GM21390 (cell line): ENCODE results near the gene SUPT3H.
A peak's percentile ranks its signal among the peaks of the same experiment; 100 is the strongest.
"Not testable (repeated sequence)": the region's sequence is repeated elsewhere in the genome, so short reads cannot be mapped to it uniquely, and the experiment has no call there.

Source experiments
- ATAC-seq: cut with Tn5 transposase; IDR thresholded peaks from one replicate; pipeline ENCODE4 v1.9.1; 2021; ENCODE audit not compliant: unreplicated experiment

SUPT3H gene

DNA sequence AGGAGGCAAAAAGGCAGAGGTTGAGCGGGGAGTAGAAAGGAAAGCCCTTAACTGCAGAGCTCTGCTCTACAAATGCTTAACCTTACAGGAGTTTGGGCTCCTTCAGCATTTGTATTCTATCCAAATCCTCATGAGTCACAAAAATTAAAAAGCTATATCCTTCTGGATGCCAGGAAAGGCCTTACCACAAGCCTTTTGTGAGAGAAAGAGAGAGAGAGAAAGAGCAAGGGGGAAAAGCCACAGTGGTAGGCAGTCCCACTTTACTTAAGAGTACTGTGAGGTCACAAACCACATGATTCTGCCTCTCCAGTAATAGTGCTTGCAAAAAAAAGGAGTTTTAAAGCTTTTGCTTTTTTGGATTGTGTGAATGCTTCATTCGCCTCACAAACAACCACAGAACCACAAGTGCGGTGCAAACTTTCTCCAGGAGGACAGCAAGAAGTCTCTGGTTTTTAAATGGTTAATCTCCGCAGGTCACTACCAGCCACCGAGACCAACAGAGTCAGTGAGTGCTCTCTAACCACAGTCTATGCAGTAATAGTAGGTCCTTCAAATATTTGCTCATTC, 49.7 kb downstream of the SUPT3H start, which contains the start of gene RUNX2:
Gene RUNX2 (plus strand): TSS at position 375 of the 567 bp plus-strand sequence. CDS start 397 bp downstream, outside the sequence.
- ATAC-seq = no peak

DNA sequence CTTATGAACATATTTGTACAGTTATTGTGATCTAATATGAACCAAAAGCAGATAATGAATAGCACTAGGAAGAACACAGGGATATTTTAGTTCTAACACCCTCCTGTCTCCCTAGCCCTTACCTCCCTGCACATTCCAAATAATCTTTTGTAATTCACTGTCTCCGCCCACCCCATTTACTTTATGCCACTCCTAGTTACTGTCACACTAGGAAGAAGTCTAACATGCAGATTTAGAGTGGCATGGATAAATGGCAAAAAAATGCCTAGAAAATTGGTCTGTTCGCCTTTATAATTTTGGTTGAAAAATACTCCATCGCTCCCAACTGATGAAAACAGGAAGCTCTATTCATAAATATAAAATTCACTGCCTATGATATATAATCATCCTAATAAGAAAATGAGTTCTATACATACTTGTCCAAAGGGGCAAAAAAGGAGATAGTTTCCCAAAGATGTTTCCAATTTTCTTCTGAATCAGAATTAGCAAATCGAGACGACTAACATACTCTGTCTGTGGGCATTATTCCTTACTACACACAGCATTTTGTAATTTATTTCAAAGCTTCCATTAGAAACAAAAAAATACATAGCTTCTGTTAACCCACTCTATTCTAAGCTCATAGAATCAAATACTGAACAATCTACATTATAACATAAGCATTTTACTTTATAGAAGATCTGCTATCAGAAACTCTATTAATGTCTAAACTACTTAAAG, 50.9 kb downstream of the SUPT3H start:
- no peak for ATAC-seq

GRCh38 chr6:45323656-45324224, 54.0 kb downstream of the SUPT3H start:
- ATAC-seq = no peak

DNA sequence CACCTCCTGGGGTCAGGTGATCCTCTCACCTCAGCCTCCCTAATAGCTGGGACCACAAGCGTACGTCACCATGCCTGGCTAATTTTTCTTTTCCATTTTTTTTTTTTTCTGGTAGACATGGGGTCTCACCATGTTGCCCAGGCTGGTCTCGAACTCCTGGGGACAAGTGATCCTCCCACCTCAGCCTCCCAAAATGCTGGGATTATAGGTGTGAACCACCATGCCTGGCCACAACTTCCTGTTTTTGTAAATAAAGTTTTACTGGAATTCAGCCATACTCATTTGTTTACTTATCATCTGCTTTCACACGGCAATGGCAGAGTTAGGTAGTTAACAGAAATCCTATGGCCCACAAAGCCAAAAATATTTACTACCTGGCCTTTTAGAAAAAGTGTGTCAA, 57.4 kb downstream of the SUPT3H start:
- ATAC-seq = no peak

GRCh38 chr6:45314146-45314545, 63.6 kb downstream of the SUPT3H start:
- no peak for ATAC-seq

GRCh38 chr6:45310118-45310788, 67.5 kb downstream of the SUPT3H start:
- ATAC-seq = no peak

GRCh38 chr6:45305546-45305945, 72.2 kb downstream of the SUPT3H start:
- ATAC-seq = no peak

DNA sequence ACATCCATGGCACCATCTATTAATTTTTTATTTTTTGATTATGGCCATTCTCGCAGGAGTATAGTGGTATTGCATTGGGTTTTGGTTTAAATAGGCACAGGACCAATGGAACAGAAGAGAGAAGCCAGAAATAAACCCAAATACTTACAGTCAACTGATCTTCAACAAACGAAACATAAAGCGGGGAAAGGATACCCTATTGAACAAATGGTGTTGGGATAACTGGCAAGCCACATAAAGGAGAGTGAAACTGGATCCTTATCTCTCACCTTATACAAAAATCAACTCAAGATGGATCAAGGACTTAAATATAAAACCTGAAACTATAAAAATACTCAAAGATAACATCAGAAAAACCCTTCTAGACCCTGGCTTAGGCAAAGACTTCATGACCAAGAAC, 74.9 kb downstream of the SUPT3H start:
- ATAC-seq = no peak

DNA sequence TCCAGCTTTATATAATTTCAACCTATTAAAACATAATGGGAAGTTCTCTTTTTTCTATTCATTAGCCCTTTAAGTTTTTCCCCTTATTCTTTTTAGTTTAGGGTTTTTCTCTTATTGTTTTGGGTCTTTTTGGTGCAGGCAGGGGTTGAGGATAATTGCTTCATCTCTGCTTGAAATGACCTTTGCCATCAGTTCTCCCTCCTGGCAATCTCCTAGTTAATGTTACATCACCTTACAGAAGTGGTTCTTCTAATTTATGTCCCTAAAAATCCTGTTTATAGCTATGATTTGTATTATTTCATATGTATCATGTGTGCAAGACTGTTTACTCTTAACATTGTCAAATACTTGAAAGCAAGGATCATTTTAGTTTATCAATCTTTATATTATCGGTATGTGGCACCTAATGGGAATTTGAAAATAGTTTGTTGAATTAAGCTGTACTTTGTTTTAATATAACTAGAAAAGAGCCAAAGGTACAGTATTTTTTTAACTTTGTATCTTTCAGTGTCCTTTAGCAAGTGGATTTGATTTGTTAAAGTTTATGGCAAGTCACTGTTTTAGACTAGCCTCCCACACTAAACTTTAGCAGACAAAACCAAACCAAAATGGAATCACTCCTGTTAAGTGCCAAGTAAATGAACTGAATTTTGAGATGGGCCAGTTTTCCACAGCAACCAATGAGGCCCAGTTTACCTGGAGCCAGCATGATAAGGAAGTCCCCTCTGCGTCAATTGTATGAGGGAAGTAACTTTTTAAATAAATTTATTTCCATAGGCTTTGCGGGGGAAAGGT, 76.2 kb downstream of the SUPT3H start:
- ATAC-seq = no peak

DNA sequence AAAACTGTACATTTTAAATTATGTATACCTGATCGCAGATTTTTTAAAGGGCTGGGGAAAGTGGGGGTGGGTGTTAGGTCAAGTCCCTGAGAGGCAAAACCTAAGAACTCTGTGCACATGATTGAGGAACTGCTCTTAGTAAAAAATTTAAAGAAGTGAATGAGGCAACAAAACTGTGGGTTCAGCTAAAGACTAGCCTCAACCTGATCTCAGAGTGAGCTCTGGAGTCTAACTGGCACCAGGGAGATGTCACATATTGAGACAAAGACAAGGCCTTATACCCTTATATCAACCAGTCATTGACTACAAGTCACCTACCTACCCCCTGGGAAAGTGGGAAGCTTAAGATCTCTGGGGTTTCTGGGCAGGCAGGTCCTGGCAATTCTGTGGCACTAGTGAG, 77.0 kb downstream of the SUPT3H start:
- no peak for ATAC-seq

DNA sequence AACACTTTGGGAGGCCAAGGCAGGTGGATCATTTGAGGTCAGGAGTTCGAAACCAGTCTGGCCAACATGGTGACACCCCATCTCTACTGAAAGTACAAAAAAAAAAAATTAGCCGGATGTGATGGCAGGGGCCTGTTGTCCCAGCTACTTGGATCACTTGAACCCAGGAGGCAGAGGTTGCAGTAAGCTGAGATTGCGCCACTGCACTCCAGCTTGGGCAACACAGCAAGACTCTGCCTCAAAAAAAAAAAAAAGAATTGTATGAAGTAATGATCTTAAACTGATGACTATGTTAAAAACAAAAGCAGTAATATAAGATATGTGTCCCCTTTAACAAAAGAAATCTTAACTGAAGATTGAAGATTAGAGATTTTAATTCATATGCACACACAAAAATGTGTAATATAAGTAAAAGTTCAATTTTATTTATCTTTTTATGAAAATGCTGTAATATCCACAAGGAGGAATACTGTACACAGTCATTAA, 78.6 kb downstream of the SUPT3H start:
- no peak for ATAC-seq

DNA sequence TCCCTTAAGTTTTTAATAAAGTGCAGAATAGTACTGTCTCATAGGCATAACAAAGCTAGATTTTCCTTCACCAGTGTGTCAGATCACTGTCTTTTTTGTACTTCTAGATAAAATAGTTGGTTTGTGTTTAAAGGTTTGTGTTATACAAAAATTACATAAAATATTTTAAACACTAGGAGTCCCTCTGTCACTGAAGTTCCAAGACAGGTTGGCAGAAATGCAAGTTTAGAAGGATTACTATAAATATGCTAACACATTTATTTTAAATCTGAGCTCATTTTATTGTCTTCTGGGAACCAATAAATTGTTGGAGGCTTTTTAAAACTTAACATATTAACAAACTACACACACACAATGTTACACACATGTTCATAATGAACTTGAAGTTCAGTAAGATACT, 80.4 kb downstream of the SUPT3H start:
- no peak for ATAC-seq

DNA sequence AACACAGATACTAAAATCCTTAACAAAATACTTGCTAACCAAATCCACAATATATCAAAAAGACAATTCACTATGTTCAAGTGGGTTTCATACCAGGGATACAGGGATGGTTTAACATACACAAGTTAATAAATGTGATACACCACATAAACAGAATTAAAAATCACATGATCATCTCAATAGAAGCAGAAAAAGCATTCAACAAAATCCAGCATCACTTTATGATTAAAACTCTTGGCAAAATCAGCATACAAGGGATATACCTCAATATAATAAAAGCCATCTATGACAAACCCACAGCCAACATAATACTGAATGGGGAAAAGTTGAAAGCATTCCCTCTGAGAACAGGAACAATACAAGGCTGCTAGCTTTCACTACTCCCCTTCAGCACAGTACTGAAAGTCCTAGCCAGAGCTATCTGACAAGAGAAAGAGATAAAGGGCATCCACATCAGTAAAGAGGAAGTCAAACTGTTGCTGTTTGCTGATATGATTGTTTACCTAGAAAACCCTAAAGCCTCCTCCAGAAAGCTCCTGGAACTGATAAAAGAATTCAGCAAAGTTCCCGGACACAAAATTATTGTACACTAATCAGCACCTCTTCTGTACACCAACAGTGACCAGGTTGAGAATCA, 83.6 kb downstream of the SUPT3H start:
- not testable (repeated sequence) for ATAC-seq

GRCh38 chr6:45293306-45293705, 84.4 kb downstream of the SUPT3H start:
- ATAC-seq = peak; percentile 55

DNA sequence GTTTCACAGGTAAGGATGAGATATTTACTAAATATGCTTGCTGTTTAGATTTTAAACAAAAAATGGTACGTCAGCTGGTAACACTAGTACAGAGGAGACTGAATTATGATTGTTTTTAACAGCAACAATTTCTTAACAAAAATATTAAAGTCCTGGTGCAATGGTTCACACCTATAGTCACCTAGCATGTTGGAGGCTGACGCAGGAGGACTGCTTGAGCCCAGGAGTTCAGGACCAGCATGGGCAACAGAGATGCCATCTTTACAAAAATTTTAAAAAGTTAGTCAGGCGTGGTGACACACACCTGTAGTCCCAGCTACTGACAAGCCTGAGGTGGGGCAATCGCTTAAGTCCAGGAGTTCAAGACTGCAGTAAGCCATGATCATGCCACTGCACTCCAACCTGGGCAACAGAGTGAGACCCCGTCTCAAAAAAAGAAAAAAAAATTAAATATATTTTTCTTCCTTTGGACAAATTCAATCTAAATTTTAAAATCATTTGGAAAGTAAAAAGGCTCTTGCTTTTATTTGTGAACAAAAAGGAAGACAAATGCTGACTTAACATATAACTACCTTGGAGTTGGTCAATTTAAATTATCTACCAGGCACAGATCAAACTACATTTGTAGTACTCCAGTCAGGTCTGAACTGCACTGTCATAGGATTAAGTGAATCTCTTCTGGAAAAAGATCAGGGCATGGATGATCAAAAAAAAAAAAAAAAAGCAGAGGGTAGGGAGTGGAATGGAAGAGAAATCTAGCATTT, 87.8 kb downstream of the SUPT3H start:
- ATAC-seq = no peak

DNA sequence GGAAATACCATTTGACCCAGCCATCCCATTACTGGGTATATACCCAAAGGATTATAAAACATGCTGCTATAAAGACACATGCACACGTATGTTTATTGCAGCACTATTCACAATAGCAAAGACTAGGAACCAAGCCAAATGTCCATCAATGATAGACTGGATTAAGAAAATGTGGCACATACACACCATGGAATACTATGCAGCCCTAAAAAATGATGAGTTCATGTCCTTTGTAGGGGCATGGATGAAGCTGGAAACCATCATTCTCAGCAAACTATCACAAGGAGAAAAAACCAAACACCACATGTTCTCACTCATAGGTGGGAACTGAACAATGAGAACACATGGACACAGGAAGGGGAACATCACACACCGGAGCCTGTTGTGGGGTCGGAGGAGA, 91.0 kb downstream of the SUPT3H start:
- ATAC-seq = not testable (repeated sequence)

GRCh38 chr6:45278367-45278766, 99.4 kb downstream of the SUPT3H start:
- ATAC-seq = no peak

- ATAC-seq = not testable (repeated sequence)
Measured at GRCh38 chr6:45277741-45278140, 100.0 kb downstream of the SUPT3H start.

- ATAC-seq = no peak
Measured at GRCh38 chr6:45275358-45275757, 102.4 kb downstream of the SUPT3H start.

- no peak for ATAC-seq
Measured at GRCh38 chr6:45272626-45273025, 105.1 kb downstream of the SUPT3H start.
